A673 (cell line): ENCODE data around the gene EHD4. TPM values are rescaled to one million over a fixed set of nuclear protein-coding genes. Genes with fewer than 3 reads are reported as not detected.

Experiments used
- BruUV-seq: library from RNA; stranded (reverse); fragments of 400-500 nt; replicated peaks from 2 replicates; lab custom pipeline; 2021; lab: Mats Ljungman, UMichigan
- CTCF ChIA-PET: fragments of 300-600 bp; sonication (Branson Sonifier 250); formaldehyde crosslinking; loops from one replicate; lab custom pipeline; 2022; ENCODE audit warnings: antibody characterized with exemption; lab: Charles Lee
- POLR2A ChIA-PET: fragments of 300-600 bp; sonication (Branson Sonifier 250); formaldehyde crosslinking; loops from one replicate; lab custom pipeline; 2022; ENCODE audit warnings: antibody characterized with exemption; ENCODE audit not compliant: low non-redundant PET; lab: Charles Lee
- DNase-seq: peaks from one replicate; pipeline ENCODE4 v3.0.0-alpha.2; 2015; ENCODE audit warnings: low spot score
- H3K27ac ChIP-seq: fragments of 200-600 bp; sonication (generic); 2 replicates; pipeline ENCODE4 v1.5.1; 2016; ENCODE audit warnings: mixed run types, low read depth, mild to moderate bottlenecking, mixed read lengths, antibody characterized with exemption, low read length; ENCODE audit not compliant: poor library complexity, severe bottlenecking
- H3K27me3 ChIP-seq: fragments of 200-600 bp; sonication (generic); replicated peaks from 2 replicates; pipeline ENCODE4 v1.6.1; 2017; ENCODE audit warnings: mixed run types, low read depth, mild to moderate bottlenecking, mixed read lengths, antibody characterized with exemption, low read length; ENCODE audit not compliant: insufficient read depth, poor library complexity
- H3K36me3 ChIP-seq: fragments of 200-600 bp; sonication (generic); 2 replicates; pipeline ENCODE4 v1.6.1; 2016; ENCODE audit warnings: mixed run types, mild to moderate bottlenecking, mixed read lengths, antibody characterized with exemption, low read length; ENCODE audit not compliant: insufficient read depth, poor library complexity, severe bottlenecking
- H3K4me1 ChIP-seq: fragments of 200-600 bp; sonication (generic); 2 replicates; pipeline ENCODE4 v1.6.1; 2017; ENCODE audit warnings: mixed run types, mild to moderate bottlenecking, mixed read lengths, antibody characterized with exemption, low read length; ENCODE audit not compliant: insufficient read depth, poor library complexity, severe bottlenecking
- H3K4me3 ChIP-seq: fragments of 200-600 bp; sonication (generic); 2 replicates; pipeline ENCODE4 v1.5.1; 2016; ENCODE audit warnings: low read depth, mixed run types, mild to moderate bottlenecking, mixed read lengths, low read length; ENCODE audit not compliant: poor library complexity, severe bottlenecking
- H3K9me3 ChIP-seq: fragments of 200-600 bp; sonication (generic); 2 replicates; pipeline ENCODE4 v1.6.1; 2016; ENCODE audit warnings: mixed run types, low read depth, mild to moderate bottlenecking, mixed read lengths, antibody characterized with exemption, low read length; ENCODE audit not compliant: poor library complexity, severe bottlenecking
- EZH2 ChIP-seq: fragments of 200-600 bp; sonication (generic); IDR thresholded peaks from 2 replicates; pipeline ENCODE4 v1.6.1; 2017; ENCODE audit warnings: borderline replicate concordance, low read depth, mild to moderate bottlenecking, mixed read lengths, antibody characterized with exemption, low read length; ENCODE audit not compliant: poor library complexity, severe bottlenecking
- intact Hi-C: fragments of 100-400 bp; cut with micrococcal nuclease; formaldehyde crosslinking; loops from one replicate; pipeline ENCODE4 v1.10.0; 2022; ENCODE audit not compliant: unreplicated experiment
- total RNA-seq: library from RNA; stranded (reverse); gene quantifications from 2 replicates; pipeline ENCODE4 v1.2.3, GENCODE V29; 2021
- TF ChIP-seq, protein P1 (sequence below): fragments of 300-800, 200-600 bp; sonication (generic); conservative IDR thresholded peaks from 2 replicates; pipeline ENCODE4 v1.5.1; 2017; ENCODE audit warnings: low read depth, mild to moderate bottlenecking, antibody characterized with exemption, low read length, moderate library complexity, mixed read lengths

The EHD4 gene
- total RNA-seq, 1 experiment from 2014 or later, result 29.4 TPM

DNA sequence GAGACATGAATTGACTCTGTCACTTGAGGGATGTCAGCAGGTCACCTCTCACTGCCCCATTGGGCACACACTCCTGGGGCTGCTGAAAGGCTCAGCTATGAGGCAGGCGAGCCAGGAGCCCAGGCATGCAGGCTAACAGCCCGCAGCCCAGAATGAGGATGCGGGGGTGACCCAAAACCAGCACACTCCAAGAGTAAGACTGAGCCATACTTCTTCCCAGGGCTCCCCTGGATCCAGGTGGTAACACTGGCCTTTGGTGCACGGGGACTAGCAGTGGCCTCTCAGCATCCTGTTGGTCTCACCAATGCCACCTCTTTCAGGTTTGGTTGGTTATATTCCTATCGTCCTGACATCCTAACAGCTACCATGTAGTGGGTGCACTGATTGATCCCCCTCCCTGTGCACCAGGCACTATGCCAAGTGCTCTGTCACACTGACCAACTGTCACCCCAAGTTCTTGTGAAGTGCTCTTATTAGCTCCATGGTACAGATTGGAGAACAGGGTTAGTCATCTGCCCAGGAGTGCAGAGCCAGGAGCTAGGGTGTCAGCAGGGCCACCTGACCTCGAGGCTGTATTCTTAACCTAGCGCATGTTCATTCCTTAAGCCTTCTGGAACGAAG, 53.7 kb downstream of the EHD4 start:
- ChIA-PET POLR2A (no interaction called here), CTCF (no interaction called here)
- Histone ChIP-seq H3K9me3 (no peaks in the 10 kb centered on the region), H3K27me3 (no peaks in the 10 kb centered on the region), H3K27ac (no peak overlapping the region), H3K4me3 (no peak overlapping the region), H3K36me3 (no peaks in the 10 kb centered on the region), H3K4me1 (no peaks in the 10 kb centered on the region)
- BruUV-seq, result no TSS peak
- DNase-seq, result no peak
- TF ChIP-seq, protein P1, sequence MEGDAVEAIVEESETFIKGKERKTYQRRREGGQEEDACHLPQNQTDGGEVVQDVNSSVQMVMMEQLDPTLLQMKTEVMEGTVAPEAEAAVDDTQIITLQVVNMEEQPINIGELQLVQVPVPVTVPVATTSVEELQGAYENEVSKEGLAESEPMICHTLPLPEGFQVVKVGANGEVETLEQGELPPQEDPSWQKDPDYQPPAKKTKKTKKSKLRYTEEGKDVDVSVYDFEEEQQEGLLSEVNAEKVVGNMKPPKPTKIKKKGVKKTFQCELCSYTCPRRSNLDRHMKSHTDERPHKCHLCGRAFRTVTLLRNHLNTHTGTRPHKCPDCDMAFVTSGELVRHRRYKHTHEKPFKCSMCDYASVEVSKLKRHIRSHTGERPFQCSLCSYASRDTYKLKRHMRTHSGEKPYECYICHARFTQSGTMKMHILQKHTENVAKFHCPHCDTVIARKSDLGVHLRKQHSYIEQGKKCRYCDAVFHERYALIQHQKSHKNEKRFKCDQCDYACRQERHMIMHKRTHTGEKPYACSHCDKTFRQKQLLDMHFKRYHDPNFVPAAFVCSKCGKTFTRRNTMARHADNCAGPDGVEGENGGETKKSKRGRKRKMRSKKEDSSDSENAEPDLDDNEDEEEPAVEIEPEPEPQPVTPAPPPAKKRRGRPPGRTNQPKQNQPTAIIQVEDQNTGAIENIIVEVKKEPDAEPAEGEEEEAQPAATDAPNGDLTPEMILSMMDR, result no peak
- TF ChIP-seq EZH2, result no peak
- intact Hi-C loops, result no loop called here

DNA sequence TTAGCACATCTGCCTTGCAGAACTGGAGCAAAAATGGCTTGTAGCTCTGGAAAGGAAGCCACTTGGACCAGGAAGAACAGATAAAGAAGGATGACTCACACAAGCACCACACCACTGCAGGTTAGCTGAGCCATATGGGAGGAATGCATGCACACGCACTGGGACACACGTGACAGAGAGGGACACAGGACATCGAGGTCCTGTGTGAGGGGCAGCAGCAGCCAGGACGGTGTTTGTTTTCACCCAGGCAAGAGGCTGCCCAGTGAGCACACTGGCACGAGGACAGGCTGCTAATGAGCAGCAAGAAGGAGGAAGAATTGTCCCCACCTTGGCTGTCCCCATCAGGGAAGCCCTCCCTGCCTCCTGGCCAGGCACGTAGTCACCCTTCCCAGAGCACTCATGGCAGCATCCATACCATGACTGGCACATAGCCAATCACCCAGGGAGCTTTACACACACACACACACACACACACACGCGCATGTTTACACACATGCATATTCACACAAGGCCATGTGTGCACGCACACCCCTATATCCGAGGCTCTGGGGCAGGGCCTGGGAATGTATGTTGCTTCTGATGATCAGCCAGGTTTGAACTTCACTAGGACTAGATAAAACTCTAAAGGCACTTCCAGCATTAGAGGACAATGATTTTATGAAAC, 54.5 kb downstream of the EHD4 start:
- Histone ChIP-seq H3K4me1 (no peaks in the 10 kb centered on the region), H3K27ac (no peak overlapping the region)

DNA sequence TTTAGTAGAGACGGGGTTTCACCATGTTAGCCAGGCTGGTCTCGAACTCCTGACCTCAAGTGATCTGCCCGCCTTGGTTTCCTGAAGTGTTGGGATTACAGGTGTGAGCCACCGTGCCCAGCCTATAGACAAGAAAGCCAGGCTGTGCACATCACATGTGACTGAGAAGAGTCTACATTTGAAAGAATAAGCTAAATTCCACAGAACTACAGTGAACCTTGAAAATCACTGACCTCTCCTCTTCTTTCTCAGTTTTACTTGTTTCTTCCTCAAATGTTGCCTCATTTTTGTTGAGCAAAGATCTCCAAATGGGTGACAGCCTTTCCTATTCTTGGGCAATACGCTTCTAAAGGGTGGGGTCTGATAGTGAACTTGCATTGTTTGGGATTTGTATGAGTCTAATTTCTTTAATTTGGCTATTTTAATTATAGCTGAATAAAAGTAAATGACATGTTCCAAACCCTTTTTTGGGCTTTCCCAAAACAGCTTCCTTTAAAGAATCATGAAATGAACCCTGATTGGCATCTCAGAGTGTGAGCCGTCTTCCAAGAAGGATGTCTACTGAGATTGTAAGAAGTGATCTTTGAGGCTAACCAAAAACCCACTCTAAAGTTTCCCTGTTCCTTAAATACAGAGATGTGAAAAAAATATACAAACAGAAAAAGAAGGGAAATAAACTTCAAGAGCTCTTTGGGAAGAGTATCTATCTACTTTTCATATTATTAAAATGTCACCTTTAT, 56.9 kb downstream of the EHD4 start:
- TF ChIP-seq, protein P1, result no peak
- no peak for TF ChIP-seq EZH2
- Histone ChIP-seq H3K4me3 (no peak overlapping the region), H3K27ac (no peak overlapping the region), H3K9me3 (no peaks in the 10 kb centered on the region), H3K36me3 (no peaks in the 10 kb centered on the region), H3K4me1 (no peaks in the 10 kb centered on the region), H3K27me3 (no peaks in the 10 kb centered on the region)
- DNase-seq, result no peak
- CTCF ChIA-PET, result interaction anchor here (0.6 kb wide), 1 partner anchor 153 kb away, joined by 3 read pairs; no protein-coding TSS in a partner anchor
- intact Hi-C loops, result no loop called here
- BruUV-seq, result no TSS peak
- POLR2A ChIA-PET, result interaction anchor here (0.6 kb wide), 1 partner anchor 9 kb away, joined by 3 read pairs; no protein-coding TSS in a partner anchor

More for the DNA sequence above, 54.5 kb downstream of the EHD4 start:
- TF ChIP-seq EZH2, result no peak
- TF ChIP-seq, protein P1, result no peak
- ChIA-PET CTCF (interaction anchor here (1.3 kb wide), 1 partner anchor 13 kb away, joined by 3 read pairs; no protein-coding TSS in a partner anchor), POLR2A (no interaction called here)
- Histone ChIP-seq H3K27me3 (no peaks in the 10 kb centered on the region), H3K4me3 (no peak overlapping the region), H3K9me3 (no peaks in the 10 kb centered on the region), H3K36me3 (no peaks in the 10 kb centered on the region)
- no peak for DNase-seq
- intact Hi-C loops, result no loop called here
- no TSS peak for BruUV-seq
